ENCODE measurements around the gene MOCS1. TPM values are rescaled to one million over a fixed set of nuclear protein-coding genes. Genes with fewer than 3 reads are reported as not detected.
A peak's percentile ranks its signal among the peaks of the same experiment; 100 is the strongest.

MOCS1 gene
- polyA plus RNA-seq, 3 donors = 0.05 to 0.26 (median 0.12) TPM

DNA sequence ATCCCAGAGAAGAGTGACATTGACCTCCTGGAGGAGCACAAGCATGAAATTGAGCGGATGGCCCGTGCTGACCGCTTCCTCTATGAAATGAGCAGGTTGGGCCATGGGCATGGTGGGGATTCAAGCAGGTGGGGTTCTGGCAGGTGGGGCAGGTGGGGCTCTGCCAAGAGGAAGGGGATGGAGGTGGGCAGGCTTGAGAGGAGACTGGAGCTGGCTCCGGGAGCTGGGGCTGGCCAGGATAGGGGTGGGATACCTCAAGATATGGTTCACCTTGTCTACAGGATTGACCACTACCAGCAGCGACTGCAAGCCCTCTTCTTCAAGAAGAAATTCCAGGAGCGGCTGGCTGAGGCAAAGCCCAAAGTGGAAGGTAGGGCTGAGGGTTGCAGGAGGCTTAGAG lies 42.9 kb downstream of the MOCS1 start:
- no peak for DNase-seq
- Histone ChIP-seq H3K4me1 (ENCODE audit: control insufficient read depth in 1 of 2, insufficient read depth in 2 of 2, low read length in 2 of 2) (no peaks in the 10 kb centered on the region), H4K20me1 (ENCODE audit: insufficient read depth, low read length) (no peaks in the 10 kb centered on the region), H3K27ac (ENCODE audit: low read depth in 1 of 2, low read length in 2 of 2) (no peak overlapping the region), H3K9me3 (replicated peaks in 1 of 2; ENCODE audit: control insufficient read depth in 1 of 2, insufficient read depth in 1 of 2, low read length in 2 of 2) (no peaks in the 10 kb centered on the region), H3K4me3 (replicated peaks in 1 of 3; ENCODE audit: low read depth in 2 of 3, low read length in 3 of 3) (no peak overlapping the region), H2AFZ (ENCODE audit: insufficient read depth, low read depth, low read length, poor library complexity, severe bottlenecking) (no peak overlapping the region), H3K27me3 (ENCODE audit: control insufficient read depth in 2 of 2, insufficient read depth in 2 of 2, low read length in 2 of 2) (no peaks in the 10 kb centered on the region), H3K9ac (ENCODE audit: insufficient read depth, low read length, poor library complexity, severe bottlenecking) (no peak overlapping the region), H3K4me2 (replicated peaks; ENCODE audit: extremely low read depth, low read length, poor library complexity, severe bottlenecking) (no peak overlapping the region), H3K79me2 (ENCODE audit: insufficient read depth, low read length) (no peaks in the 10 kb centered on the region), H3K36me3 (replicated peaks in 1 of 2; ENCODE audit: control insufficient read depth in 1 of 2, insufficient read depth in 2 of 2, low read length in 2 of 2) (no peaks in the 10 kb centered on the region)
- H3K27ac Mint-ChIP-seq = peak overlapping the region in 1 of 7 donors; percentile 1
- no peaks in the 10 kb centered on the region for H3K4me1 Mint-ChIP-seq
- no peaks in the 10 kb centered on the region for H3K36me3 Mint-ChIP-seq
- H3K27me3 Mint-ChIP-seq (ENCODE audit: low read depth in 3 of 3) = peaks cover 3 to 21% (median 18%) of the 10 kb centered on the region in 3 donors
- intact Hi-C loops (cut with micrococcal nuclease) = no loop called here
- peaks cover 0 to 2% (median 0%) of the 10 kb centered on the region in 7 donors for H3K9me3 Mint-ChIP-seq
- no peak overlapping the region for H3K4me3 Mint-ChIP-seq
- WGBS (ENCODE audit: insufficient coverage) = 87% methylated on average over 4 of the region's 6 CpGs
- TF ChIP-seq, protein P1, sequence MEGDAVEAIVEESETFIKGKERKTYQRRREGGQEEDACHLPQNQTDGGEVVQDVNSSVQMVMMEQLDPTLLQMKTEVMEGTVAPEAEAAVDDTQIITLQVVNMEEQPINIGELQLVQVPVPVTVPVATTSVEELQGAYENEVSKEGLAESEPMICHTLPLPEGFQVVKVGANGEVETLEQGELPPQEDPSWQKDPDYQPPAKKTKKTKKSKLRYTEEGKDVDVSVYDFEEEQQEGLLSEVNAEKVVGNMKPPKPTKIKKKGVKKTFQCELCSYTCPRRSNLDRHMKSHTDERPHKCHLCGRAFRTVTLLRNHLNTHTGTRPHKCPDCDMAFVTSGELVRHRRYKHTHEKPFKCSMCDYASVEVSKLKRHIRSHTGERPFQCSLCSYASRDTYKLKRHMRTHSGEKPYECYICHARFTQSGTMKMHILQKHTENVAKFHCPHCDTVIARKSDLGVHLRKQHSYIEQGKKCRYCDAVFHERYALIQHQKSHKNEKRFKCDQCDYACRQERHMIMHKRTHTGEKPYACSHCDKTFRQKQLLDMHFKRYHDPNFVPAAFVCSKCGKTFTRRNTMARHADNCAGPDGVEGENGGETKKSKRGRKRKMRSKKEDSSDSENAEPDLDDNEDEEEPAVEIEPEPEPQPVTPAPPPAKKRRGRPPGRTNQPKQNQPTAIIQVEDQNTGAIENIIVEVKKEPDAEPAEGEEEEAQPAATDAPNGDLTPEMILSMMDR (IDR thresholded peaks at IDR 0.05) = no peak

- no peak overlapping the region for H3K4me2 ChIP-seq (replicated peaks; ENCODE audit: extremely low read depth, low read length, poor library complexity, severe bottlenecking)
- no peak overlapping the region for H3K27ac ChIP-seq (ENCODE audit: low read depth in 1 of 2, low read length in 2 of 2)
- intact Hi-C loops (cut with micrococcal nuclease) = no loop called here
- Mint-ChIP-seq H3K4me1 (no peaks in the 10 kb centered on the region), H3K36me3 (no peaks in the 10 kb centered on the region), H3K9me3 (peaks cover 0 to 4% (median 0%) of the 10 kb centered on the region in 7 donors), H3K27me3 (ENCODE audit: low read depth in 3 of 3) (peaks cover 3 to 21% (median 18%) of the 10 kb centered on the region in 3 donors), H3K4me3 (no peak overlapping the region), H3K27ac (no peak overlapping the region)
- H3K4me1 ChIP-seq (ENCODE audit: control insufficient read depth in 1 of 2, insufficient read depth in 2 of 2, low read length in 2 of 2) = no peaks in the 10 kb centered on the region
- H2AFZ ChIP-seq (ENCODE audit: insufficient read depth, low read depth, low read length, poor library complexity, severe bottlenecking) = no peak overlapping the region
- H3K9ac ChIP-seq (ENCODE audit: insufficient read depth, low read length, poor library complexity, severe bottlenecking) = no peak overlapping the region
- no peaks in the 10 kb centered on the region for H3K79me2 ChIP-seq (ENCODE audit: insufficient read depth, low read length)
- H3K9me3 ChIP-seq (replicated peaks in 1 of 2; ENCODE audit: control insufficient read depth in 1 of 2, insufficient read depth in 1 of 2, low read length in 2 of 2) = no peaks in the 10 kb centered on the region
- no peak for DNase-seq
- H3K27me3 ChIP-seq (ENCODE audit: control insufficient read depth in 2 of 2, insufficient read depth in 2 of 2, low read length in 2 of 2) = no peaks in the 10 kb centered on the region
- H3K36me3 ChIP-seq (replicated peaks in 1 of 2; ENCODE audit: control insufficient read depth in 1 of 2, insufficient read depth in 2 of 2, low read length in 2 of 2) = no peaks in the 10 kb centered on the region
- no peak overlapping the region for H3K4me3 ChIP-seq (replicated peaks in 1 of 3; ENCODE audit: low read depth in 2 of 3, low read length in 3 of 3)
- TF ChIP-seq, protein P1 (IDR thresholded peaks at IDR 0.05) = no peak
- no peaks in the 10 kb centered on the region for H4K20me1 ChIP-seq (ENCODE audit: insufficient read depth, low read length)
- no CpG with 5 or more reads among the region's 2 CpGs for WGBS (ENCODE audit: insufficient coverage)
These were observed 45.0 kb downstream of the MOCS1 start for GRCh38 chr6:39889229-39889628.
